GM18511 (cell line): ENCODE measurements around the gene RYR1.
"Not testable (repeated sequence)": the region's sequence is repeated elsewhere in the genome, so short reads cannot be mapped to it uniquely, and the experiment has no call there.

Experiments used
- ATAC-seq: cut with Tn5 transposase; IDR thresholded peaks from one replicate; pipeline ENCODE4 v1.9.1; 2021; ENCODE audit warnings: mild to moderate bottlenecking, moderate library complexity; ENCODE audit not compliant: unreplicated experiment

RYR1 gene

GRCh38 chr19:38512277-38512676 lies 78.8 kb downstream of the RYR1 start:
- no peak for ATAC-seq

DNA sequence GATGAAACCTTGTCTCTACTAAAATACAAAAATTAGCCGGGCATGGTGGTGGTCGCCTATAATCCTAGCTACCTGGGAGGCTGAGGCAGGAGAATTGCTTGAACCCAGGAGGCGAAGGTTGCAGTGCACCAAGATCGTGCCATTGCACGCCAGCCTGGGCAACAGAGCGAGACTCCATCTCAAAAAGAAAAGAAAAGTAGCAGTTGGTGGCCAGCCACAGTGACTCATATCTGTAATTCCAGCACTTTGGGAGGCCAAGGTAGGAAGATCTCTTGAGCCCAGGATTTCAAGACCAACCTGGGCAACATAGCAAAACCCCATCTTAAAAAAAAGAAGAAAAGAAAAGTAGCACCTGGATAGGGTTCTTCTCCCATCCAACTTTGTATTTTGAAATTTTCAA lies 79.7 kb downstream of the RYR1 start:
- not testable (repeated sequence) for ATAC-seq

GRCh38 chr19:38513762-38514167 lies 80.3 kb downstream of the RYR1 start:
- ATAC-seq = no peak

GRCh38 chr19:38514812-38515633 lies 81.5 kb downstream of the RYR1 start:
- no peak for ATAC-seq

- ATAC-seq = no peak
These were observed 82.4 kb downstream of the RYR1 start for GRCh38 chr19:38515896-38516295.

DNA sequence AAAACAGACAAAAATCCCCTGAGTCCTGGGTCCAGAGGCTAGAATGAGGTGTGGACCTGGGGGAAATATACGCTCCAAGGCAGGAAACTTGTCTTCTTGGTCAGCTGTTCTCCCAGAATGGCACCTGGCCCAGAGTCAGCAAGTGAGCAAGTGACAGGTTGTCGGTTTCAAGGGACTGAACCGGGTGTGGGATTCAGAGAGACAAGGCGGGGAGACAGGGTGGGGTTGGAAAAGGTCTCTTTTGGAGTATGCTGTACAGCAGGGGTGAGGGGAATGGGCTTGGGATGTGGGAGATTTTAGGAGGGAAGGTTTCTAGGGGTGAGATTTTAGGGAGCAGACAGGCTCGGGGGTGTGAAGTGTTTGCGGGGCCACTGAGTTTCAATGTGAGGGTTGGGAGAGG lies 83.3 kb downstream of the RYR1 start:
- ATAC-seq = no peak

DNA sequence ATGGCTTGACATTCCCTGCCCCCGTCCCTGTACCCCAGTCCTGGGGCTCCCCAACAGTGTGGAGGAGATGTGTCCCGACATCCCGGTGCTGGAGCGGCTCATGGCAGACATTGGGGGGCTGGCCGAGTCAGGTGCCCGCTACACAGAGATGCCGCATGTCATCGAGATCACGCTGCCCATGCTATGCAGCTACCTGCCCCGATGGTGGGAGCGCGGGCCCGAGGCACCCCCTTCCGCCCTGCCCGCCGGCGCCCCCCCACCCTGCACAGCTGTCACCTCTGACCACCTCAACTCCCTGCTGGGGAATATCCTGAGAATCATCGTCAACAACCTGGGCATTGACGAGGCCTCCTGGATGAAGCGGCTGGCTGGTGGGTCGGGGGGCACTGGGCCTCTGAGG lies 83.8 kb downstream of the RYR1 start:
- no peak for ATAC-seq

DNA sequence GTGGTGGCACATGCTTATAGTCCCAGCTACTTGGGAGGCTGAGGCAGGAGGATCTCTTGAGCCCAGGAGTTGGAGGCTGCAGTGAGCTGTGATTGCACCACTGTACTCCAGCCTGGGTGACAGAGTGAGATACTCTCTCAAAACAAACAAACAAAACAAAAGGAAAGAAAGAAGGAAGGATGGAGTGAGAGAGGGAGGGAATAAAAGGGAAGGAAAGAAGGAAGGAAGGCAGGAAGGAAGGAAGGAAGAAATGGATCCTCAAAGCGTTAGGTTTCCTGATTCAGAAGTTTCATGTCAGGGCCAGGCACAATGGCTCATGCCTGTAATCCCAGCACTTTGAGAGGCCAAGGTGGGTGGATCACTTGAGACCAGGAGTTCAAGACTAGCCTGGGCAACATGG lies 84.5 kb downstream of the RYR1 start:
- ATAC-seq = not testable (repeated sequence)

DNA sequence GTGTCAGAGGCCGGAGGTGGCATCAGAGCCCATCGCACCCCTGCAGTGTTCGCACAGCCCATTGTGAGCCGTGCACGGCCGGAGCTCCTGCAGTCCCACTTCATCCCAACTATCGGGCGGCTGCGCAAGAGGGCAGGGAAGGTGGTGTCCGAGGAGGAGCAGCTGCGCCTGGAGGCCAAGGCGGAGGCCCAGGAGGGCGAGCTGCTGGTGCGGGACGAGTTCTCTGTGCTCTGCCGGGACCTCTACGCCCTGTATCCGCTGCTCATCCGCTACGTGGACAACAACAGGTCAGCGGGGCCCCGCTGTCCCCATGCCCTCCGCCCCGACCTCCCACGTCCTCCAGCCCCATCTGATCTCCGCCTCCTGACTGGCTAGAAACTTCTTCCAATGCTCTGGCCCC lies 85.7 kb downstream of the RYR1 start:
- no peak for ATAC-seq

GRCh38 chr19:38519988-38520387 lies 86.5 kb downstream of the RYR1 start:
- no peak for ATAC-seq

GRCh38 chr19:38522915-38523314 lies 89.4 kb downstream of the RYR1 start:
- no peak for ATAC-seq

DNA sequence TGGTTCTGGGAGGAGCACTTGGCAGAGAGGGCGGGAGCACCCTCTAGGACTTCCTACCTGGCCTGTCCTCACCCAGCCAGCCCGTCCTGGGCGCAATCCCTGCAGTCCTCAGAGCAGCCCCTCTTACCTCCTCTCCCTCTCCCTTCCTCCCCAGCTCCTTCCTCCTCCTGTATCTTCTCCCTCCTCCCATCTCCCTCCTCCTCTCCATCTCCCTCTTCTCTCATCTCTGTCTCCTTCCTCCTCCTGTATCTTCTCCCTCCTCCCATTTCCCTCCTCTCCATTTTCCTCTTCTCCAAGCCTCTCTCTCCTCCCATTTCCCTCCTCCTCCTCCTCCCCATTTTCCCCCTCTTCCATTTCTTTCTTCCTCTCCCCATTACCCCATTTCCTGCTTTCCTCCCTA lies 89.8 kb downstream of the RYR1 start:
- ATAC-seq = no peak

- no peak for ATAC-seq
These were observed 90.9 kb downstream of the RYR1 start for GRCh38 chr19:38524369-38524768.

- ATAC-seq = no peak
These were observed 91.6 kb downstream of the RYR1 start for GRCh38 chr19:38524994-38525634.

DNA sequence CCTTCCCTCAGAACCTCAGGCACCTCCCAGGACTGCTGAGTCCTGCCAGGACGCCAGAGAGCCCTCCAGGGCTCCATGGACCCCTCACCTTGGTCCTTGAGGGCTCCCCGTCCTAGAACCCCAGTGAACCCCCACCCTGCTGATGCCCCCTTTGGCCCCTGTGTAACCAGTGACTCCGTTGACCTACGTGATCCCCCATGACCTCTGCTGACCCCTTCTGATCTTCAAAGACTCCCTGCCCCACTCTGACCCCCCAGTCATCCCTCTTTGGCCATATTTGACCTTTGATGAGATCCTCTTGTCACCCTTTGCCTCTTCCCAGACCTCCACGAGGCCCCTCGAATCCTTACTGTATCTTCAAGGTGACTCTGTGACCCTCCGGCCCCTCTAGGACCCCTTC lies 92.9 kb downstream of the RYR1 start:
- ATAC-seq = no peak

- no peak for ATAC-seq
These were observed 94.1 kb downstream of the RYR1 start for GRCh38 chr19:38527466-38528136.

- no peak for ATAC-seq
These were observed 94.8 kb downstream of the RYR1 start for GRCh38 chr19:38528213-38528755.

DNA sequence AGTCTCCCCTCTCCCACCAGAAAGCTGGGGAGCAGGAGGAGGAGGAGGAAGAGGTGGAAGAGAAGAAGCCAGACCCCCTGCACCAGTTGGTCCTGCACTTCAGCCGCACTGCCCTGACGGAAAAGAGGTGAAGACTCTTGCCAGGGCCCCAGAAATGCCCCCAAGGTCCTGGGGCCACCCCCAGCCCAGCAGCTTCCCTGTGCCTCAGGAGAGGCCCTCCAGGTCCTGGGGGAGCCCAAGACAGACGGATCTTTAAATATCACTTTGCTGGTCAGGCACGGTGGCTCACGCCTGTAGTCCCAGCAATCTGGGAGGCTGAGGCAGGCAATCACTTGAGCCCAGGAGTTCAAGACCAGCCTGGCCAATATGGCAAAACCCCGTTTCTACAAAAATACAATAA lies 95.4 kb downstream of the RYR1 start:
- ATAC-seq = no peak

- ATAC-seq = no peak
These were observed 98.0 kb downstream of the RYR1 start for GRCh38 chr19:38531515-38531914.

DNA sequence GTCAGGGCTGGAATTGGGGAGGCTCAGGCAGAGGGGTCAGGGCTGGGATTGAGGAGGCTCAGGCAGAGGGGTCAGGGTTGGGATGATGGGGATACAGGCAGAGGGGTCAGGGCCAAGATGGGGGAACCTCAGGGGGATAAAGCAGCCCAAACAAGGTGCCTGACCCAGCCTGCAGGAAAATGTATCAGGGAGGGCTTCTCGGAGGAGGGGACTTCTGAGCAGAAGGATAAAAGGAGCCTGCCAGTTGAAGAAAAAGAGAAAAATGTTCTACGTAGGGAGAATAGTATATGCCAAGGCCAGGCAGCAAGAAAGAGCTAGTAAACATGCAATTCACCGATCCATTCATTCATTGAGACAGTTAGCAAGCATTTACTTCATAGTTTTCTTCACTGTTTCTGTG lies 99.4 kb downstream of the RYR1 start:
- no peak for ATAC-seq

- no peak for ATAC-seq
These were observed 101.1 kb downstream of the RYR1 start for GRCh38 chr19:38534574-38534973.

DNA sequence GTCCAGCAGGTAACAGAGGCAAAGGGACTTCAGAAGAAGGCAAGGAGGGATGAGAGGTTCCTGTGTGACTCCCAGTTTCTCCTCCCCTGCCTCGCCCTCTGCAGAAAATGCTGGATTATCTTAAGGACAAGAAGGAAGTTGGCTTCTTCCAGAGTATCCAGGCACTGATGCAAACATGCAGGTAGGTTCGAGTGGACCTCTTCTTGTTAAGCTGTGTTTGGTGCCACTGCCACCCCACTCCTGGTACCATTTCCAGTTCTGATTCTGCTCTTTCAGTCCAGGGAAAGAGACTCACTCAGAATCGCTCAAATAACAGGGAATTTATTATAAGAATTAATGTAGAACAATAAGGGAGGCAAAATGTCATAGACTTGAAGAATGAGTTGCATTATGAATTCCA lies 101.7 kb downstream of the RYR1 start:
- no peak for ATAC-seq
